K562 (cell line): ENCODE results near the gene EXOC4. TPM values are rescaled to one million over a fixed set of nuclear protein-coding genes. Genes with fewer than 3 reads are reported as not detected.

Source experiments
- BMI1 ChIP-seq: fragments of 150-350 bp; IDR thresholded peaks from 2 replicates; pipeline ENCODE4 v1.6.1; 2014; ENCODE audit warnings: low read length
- EZH2 ChIP-seq: IDR thresholded peaks from 2 replicates; pipeline ENCODE4 v1.6.1; 2012; ENCODE audit warnings: low read depth, mild to moderate bottlenecking, inconsistent platforms, low read length, borderline replicate concordance
- polyA plus RNA-seq, 8 experiments: library from polyadenylated mRNA; depleted of rRNA in 4 of 8; stranded (reverse) in 5 of 8; unstranded in 3 of 8; fragments of >200 nt; fragmentation: Nextera tagmentation in 2 of 8; fragmentation: Illumina TruSeq in 1 of 8; extraction: Ambion mirVana in 2 of 8; extraction: Trizol in 1 of 8; gene quantifications; 2 replicates each; pipeline versions ENCODE4 v1.2.1 to v1.2.3, GENCODE V29; 2011 to 2014; ENCODE audit warnings: inconsistent platforms in 1 of 8, missing spikeins in 1 of 8
- total RNA-seq, 7 experiments: library from RNA; depleted of rRNA in 6 of 7; stranded (reverse); fragments of >200 nt in 6 of 7; fragmentation: Illumina TruSeq in 2 of 7; extraction: Trizol in 2 of 7; gene quantifications; 2 replicates each; pipeline versions ENCODE4 v1.2.1 to v1.2.3, GENCODE V29; 2011 to 2021; ENCODE audit warnings: low replicate concordance in 1 of 7
- TF ChIP-seq, protein P1 (sequence below): fragments of 250-450 bp; sonication (Bioruptor Pico); IDR thresholded peaks from 2 replicates; pipeline ENCODE4 v1.4.0; 2020; ENCODE audit warnings: mild to moderate bottlenecking, moderate library complexity, borderline replicate concordance
- TF ChIP-seq, protein P2 (sequence below): fragments of 450-650 bp; IDR thresholded peaks from 2 replicates; pipeline ENCODE4 v1.6.1; 2017; ENCODE audit warnings: mild to moderate bottlenecking, moderate library complexity
- TF ChIP-seq, protein P3 (sequence below): fragments of 250-450 bp; sonication (Bioruptor Pico); IDR thresholded peaks from 2 replicates; pipeline ENCODE4 v1.8.0; 2022; ENCODE audit warnings: moderate library complexity, mild to moderate bottlenecking, inconsistent platforms
- TF ChIP-seq, protein P4 (sequence below): fragments of 450-650 bp; formaldehyde crosslinking; IDR thresholded peaks from 2 replicates; pipeline ENCODE4 v1.4.0; 2020; ENCODE audit warnings: mild to moderate bottlenecking, moderate library complexity
- TF ChIP-seq, protein P5 (sequence below): IDR thresholded peaks from 2 replicates; pipeline ENCODE4 v1.6.1; 2011; ENCODE audit warnings: borderline replicate concordance, low read depth, mild to moderate bottlenecking, moderate library complexity, low read length; ENCODE audit not compliant: insufficient read depth, poor library complexity, severe bottlenecking

EXOC4 gene
- total and polyA plus RNA-seq, 9 of the 15 experiments (the other 6 are each of a cell fraction or from before 2014, with no cell fraction given), result 18.5 to 73.1 (median 46.6) TPM

DNA sequence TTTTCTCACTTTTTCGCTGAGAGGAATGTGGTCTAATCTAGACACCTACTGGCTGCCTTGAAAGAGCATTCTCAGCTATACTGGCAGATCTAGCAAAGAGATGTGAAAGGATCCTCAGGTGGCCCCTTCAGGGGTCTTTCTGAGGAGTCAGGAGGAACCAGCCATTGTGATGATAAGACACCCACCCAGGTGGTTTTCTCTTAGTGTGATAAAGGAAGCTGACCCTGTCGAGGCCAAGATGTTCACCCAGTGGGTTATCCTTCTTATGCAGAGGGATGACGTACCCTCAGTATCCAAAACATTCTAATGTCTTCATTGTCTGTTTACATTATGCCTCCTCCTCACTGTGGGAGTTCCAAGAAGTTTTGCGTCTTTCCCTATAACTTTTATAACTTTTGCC is 776.0 kb downstream of the EXOC4 start (continued):
- TF ChIP-seq, protein P1, sequence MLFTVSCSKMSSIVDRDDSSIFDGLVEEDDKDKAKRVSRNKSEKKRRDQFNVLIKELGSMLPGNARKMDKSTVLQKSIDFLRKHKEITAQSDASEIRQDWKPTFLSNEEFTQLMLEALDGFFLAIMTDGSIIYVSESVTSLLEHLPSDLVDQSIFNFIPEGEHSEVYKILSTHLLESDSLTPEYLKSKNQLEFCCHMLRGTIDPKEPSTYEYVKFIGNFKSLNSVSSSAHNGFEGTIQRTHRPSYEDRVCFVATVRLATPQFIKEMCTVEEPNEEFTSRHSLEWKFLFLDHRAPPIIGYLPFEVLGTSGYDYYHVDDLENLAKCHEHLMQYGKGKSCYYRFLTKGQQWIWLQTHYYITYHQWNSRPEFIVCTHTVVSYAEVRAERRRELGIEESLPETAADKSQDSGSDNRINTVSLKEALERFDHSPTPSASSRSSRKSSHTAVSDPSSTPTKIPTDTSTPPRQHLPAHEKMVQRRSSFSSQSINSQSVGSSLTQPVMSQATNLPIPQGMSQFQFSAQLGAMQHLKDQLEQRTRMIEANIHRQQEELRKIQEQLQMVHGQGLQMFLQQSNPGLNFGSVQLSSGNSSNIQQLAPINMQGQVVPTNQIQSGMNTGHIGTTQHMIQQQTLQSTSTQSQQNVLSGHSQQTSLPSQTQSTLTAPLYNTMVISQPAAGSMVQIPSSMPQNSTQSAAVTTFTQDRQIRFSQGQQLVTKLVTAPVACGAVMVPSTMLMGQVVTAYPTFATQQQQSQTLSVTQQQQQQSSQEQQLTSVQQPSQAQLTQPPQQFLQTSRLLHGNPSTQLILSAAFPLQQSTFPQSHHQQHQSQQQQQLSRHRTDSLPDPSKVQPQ (CRISPR knock-in tag), result no peak
- TF ChIP-seq, protein P2, sequence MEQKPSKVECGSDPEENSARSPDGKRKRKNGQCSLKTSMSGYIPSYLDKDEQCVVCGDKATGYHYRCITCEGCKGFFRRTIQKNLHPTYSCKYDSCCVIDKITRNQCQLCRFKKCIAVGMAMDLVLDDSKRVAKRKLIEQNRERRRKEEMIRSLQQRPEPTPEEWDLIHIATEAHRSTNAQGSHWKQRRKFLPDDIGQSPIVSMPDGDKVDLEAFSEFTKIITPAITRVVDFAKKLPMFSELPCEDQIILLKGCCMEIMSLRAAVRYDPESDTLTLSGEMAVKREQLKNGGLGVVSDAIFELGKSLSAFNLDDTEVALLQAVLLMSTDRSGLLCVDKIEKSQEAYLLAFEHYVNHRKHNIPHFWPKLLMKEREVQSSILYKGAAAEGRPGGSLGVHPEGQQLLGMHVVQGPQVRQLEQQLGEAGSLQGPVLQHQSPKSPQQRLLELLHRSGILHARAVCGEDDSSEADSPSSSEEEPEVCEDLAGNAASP, result no peak
- TF ChIP-seq, protein P3, sequence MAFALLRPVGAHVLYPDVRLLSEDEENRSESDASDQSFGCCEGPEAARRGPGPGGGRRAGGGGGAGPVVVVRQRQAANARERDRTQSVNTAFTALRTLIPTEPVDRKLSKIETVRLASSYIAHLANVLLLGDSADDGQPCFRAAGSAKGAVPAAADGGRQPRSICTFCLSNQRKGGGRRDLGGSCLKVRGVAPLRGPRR, result no peak
- TF ChIP-seq, protein P4, sequence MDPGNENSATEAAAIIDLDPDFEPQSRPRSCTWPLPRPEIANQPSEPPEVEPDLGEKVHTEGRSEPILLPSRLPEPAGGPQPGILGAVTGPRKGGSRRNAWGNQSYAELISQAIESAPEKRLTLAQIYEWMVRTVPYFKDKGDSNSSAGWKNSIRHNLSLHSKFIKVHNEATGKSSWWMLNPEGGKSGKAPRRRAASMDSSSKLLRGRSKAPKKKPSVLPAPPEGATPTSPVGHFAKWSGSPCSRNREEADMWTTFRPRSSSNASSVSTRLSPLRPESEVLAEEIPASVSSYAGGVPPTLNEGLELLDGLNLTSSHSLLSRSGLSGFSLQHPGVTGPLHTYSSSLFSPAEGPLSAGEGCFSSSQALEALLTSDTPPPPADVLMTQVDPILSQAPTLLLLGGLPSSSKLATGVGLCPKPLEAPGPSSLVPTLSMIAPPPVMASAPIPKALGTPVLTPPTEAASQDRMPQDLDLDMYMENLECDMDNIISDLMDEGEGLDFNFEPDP, result no peak
- TF ChIP-seq EZH2 (no peak), BMI1 (no peak)
- TF ChIP-seq, protein P5, sequence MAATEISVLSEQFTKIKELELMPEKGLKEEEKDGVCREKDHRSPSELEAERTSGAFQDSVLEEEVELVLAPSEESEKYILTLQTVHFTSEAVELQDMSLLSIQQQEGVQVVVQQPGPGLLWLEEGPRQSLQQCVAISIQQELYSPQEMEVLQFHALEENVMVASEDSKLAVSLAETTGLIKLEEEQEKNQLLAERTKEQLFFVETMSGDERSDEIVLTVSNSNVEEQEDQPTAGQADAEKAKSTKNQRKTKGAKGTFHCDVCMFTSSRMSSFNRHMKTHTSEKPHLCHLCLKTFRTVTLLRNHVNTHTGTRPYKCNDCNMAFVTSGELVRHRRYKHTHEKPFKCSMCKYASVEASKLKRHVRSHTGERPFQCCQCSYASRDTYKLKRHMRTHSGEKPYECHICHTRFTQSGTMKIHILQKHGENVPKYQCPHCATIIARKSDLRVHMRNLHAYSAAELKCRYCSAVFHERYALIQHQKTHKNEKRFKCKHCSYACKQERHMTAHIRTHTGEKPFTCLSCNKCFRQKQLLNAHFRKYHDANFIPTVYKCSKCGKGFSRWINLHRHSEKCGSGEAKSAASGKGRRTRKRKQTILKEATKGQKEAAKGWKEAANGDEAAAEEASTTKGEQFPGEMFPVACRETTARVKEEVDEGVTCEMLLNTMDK, result no peak
